Measurements from ENCODE around the gene GDA. TPM values are rescaled to one million over a fixed set of nuclear protein-coding genes. Genes with fewer than 3 reads are reported as not detected.

GDA gene
- total RNA-seq, 1 experiment from 2014 or later: 5.0 TPM

DNA sequence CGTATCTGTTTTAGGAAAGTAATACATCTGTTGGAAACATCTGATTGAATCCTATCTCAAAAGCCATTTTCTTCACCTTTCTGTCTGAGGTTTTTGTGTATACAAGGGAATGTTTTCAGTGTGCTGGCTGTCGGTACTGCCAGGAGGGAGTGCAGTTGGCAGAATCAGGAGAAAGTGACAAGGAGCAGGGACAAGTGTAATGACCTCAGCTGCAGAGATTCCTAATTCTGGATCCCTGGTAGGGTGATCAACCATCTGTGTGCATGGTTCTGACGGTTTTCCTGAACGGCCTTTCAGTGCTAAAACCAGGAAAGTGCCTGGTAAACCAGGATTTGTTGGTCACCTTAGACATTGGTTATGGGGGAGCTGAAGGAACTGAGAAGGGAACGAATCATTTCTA lies 1.6 kb upstream of the GDA start:
- no TSS peak for BruUV-seq (replicated peaks)
- Histone ChIP-seq H3K27ac (ENCODE audit: low read length) (no peak overlapping the region), H3K4me3 (ENCODE audit: low read depth in 2 of 2, low read length in 2 of 2) (no peak overlapping the region), H3K27me3 (ENCODE audit: control insufficient read depth, insufficient read depth, low read length) (peaks cover 5% of the 10 kb centered on the region), H3K4me1 (ENCODE audit: control insufficient read depth, insufficient read depth, low read length) (peaks cover 10% of the 10 kb centered on the region), H3K9me3 (ENCODE audit: control insufficient read depth, insufficient read depth, low read depth, low read length) (no peaks in the 10 kb centered on the region), H3K36me3 (ENCODE audit: control insufficient read depth, insufficient read depth, low read length) (no peaks in the 10 kb centered on the region; the same call in 1 of the 2 replicates)
- ChIA-PET POLR2A (interaction anchor here (0.6 to 0.7 kb wide), 2 partner anchors 40 to 140 kb away, joined by 4 to 6 read pairs; no protein-coding TSS in a partner anchor), CTCF (no interaction called here)
- intact Hi-C loops (cut with micrococcal nuclease; ENCODE audit: unreplicated experiment) (no loop called here), in situ Hi-C loops (cut with HindIII; ENCODE audit: low pct_unique_long_range_greater_than_20kb, low sequenced_read_pairs) (no loop called here)
- DNase-seq (ENCODE audit: low read depth, low spot score) (no peak), ATAC-seq (no peak)
- TF ChIP-seq POLR2AphosphoS5 (IDR thresholded peaks at IDR 0.05; ENCODE audit: low read depth, low read length) (no peak), TCF7L2 (IDR thresholded peaks at IDR 0.05; ENCODE audit: low read depth, low read length) (no peak), SIN3A (IDR thresholded peaks at IDR 0.05; ENCODE audit: borderline replicate concordance, insufficient read depth, low read depth, low read length) (no peak)
- TF ChIP-seq, protein P1, sequence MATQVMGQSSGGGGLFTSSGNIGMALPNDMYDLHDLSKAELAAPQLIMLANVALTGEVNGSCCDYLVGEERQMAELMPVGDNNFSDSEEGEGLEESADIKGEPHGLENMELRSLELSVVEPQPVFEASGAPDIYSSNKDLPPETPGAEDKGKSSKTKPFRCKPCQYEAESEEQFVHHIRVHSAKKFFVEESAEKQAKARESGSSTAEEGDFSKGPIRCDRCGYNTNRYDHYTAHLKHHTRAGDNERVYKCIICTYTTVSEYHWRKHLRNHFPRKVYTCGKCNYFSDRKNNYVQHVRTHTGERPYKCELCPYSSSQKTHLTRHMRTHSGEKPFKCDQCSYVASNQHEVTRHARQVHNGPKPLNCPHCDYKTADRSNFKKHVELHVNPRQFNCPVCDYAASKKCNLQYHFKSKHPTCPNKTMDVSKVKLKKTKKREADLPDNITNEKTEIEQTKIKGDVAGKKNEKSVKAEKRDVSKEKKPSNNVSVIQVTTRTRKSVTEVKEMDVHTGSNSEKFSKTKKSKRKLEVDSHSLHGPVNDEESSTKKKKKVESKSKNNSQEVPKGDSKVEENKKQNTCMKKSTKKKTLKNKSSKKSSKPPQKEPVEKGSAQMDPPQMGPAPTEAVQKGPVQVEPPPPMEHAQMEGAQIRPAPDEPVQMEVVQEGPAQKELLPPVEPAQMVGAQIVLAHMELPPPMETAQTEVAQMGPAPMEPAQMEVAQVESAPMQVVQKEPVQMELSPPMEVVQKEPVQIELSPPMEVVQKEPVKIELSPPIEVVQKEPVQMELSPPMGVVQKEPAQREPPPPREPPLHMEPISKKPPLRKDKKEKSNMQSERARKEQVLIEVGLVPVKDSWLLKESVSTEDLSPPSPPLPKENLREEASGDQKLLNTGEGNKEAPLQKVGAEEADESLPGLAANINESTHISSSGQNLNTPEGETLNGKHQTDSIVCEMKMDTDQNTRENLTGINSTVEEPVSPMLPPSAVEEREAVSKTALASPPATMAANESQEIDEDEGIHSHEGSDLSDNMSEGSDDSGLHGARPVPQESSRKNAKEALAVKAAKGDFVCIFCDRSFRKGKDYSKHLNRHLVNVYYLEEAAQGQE (IDR thresholded peaks at IDR 0.05; ENCODE audit: insufficient read depth in 1 of 2, low read depth in 2 of 2, low read length in 1 of 2): no peak
- TF ChIP-seq, protein P2, sequence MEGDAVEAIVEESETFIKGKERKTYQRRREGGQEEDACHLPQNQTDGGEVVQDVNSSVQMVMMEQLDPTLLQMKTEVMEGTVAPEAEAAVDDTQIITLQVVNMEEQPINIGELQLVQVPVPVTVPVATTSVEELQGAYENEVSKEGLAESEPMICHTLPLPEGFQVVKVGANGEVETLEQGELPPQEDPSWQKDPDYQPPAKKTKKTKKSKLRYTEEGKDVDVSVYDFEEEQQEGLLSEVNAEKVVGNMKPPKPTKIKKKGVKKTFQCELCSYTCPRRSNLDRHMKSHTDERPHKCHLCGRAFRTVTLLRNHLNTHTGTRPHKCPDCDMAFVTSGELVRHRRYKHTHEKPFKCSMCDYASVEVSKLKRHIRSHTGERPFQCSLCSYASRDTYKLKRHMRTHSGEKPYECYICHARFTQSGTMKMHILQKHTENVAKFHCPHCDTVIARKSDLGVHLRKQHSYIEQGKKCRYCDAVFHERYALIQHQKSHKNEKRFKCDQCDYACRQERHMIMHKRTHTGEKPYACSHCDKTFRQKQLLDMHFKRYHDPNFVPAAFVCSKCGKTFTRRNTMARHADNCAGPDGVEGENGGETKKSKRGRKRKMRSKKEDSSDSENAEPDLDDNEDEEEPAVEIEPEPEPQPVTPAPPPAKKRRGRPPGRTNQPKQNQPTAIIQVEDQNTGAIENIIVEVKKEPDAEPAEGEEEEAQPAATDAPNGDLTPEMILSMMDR (IDR thresholded peaks at IDR 0.05): no peak

DNA sequence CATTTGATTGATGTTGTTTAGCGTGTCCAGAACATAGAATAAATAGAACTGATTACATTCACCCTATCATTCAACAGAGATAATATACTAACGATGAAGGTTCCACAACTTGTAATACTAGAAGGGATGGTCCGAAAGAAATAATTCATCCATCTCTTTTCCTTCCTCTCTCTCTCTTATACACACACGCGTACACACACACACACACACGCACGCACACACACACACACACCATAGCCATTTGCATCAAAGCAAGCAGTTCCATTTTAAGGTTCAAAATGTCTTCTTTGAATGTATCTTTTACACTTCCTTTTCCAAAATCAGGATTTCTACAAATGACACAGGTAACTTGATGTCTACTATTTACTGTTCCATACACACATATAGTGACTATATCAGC lies 887 bp downstream of the GDA start:
- intact Hi-C loops (cut with micrococcal nuclease; ENCODE audit: unreplicated experiment): no loop called here
- TF ChIP-seq POLR2AphosphoS5 (IDR thresholded peaks at IDR 0.05; ENCODE audit: low read depth, low read length) (no peak), SIN3A (IDR thresholded peaks at IDR 0.05; ENCODE audit: borderline replicate concordance, insufficient read depth, low read depth, low read length) (no peak), TCF7L2 (IDR thresholded peaks at IDR 0.05; ENCODE audit: low read depth, low read length) (no peak)
- TF ChIP-seq, protein P1 (IDR thresholded peaks at IDR 0.05; ENCODE audit: insufficient read depth in 1 of 2, low read depth in 2 of 2, low read length in 1 of 2): no peak
- TF ChIP-seq, protein P2 (IDR thresholded peaks at IDR 0.05): no peak
- ChIA-PET POLR2A (no interaction called here), CTCF (no interaction called here)
- DNase-seq (ENCODE audit: low read depth, low spot score) (no peak), ATAC-seq (no peak)
- Histone ChIP-seq H3K27ac (ENCODE audit: low read length) (no peak overlapping the region), H3K36me3 (ENCODE audit: control insufficient read depth, insufficient read depth, low read length) (no peaks in the 10 kb centered on the region; the same call in 1 of the 2 replicates), H3K9me3 (ENCODE audit: control insufficient read depth, insufficient read depth, low read depth, low read length) (no peaks in the 10 kb centered on the region), H3K4me3 (ENCODE audit: low read depth in 2 of 2, low read length in 2 of 2) (peak overlapping the region; percentile 48 to 53), H3K27me3 (ENCODE audit: control insufficient read depth, insufficient read depth, low read length) (peaks cover 5% of the 10 kb centered on the region), H3K4me1 (ENCODE audit: control insufficient read depth, insufficient read depth, low read length) (peaks cover 13% of the 10 kb centered on the region)
- in situ Hi-C loops (cut with HindIII; ENCODE audit: low pct_unique_long_range_greater_than_20kb, low sequenced_read_pairs): no loop called here
- BruUV-seq (replicated peaks): no TSS peak
